HG02981 (cell line): Measurements from ENCODE around the gene MAD1L1.
A peak's percentile ranks its signal among the peaks of the same experiment; 100 is the strongest.
"Not testable (repeated sequence)": the region's sequence is repeated elsewhere in the genome, so short reads cannot be mapped to it uniquely, and the experiment has no call there.

Experiments
- ATAC-seq: cut with Tn5 transposase; IDR thresholded peaks from one replicate; pipeline ENCODE4 v1.9.1; 2021; ENCODE audit warnings: mild to moderate bottlenecking, moderate library complexity; ENCODE audit not compliant: unreplicated experiment

The MAD1L1 gene

DNA sequence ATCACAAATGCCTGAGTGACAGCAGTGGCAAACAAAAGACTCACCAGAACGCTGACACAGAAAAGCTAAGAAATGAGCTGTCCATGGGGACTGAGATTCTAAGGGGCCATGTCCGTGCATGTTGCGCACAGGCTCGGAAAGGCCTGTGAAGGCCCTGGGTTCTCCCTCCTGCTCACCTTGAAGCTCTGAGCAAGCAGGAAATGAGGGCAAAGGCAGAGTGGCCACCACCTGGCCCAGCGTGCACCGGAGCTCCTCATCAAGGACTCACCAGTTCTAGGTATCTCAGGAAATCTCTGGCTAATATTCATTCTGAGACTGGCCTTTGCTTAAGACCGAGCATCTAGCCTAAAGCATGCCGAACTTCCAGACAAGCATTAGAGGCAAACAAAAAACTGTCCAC lies 52.7 kb downstream of the MAD1L1 start:
- no peak for ATAC-seq

- ATAC-seq, result no peak
Observed at GRCh38 chr7:2175514-2175913, 57.2 kb downstream of the MAD1L1 start.

GRCh38 chr7:2175091-2175490 lies 57.7 kb downstream of the MAD1L1 start:
- no peak for ATAC-seq

GRCh38 chr7:2173189-2173827 lies 59.4 kb downstream of the MAD1L1 start:
- no peak for ATAC-seq

GRCh38 chr7:2172311-2173188 lies 60.2 kb downstream of the MAD1L1 start:
- ATAC-seq, result no peak

- ATAC-seq, result no peak
Observed at GRCh38 chr7:2171855-2172254, 60.9 kb downstream of the MAD1L1 start.

DNA sequence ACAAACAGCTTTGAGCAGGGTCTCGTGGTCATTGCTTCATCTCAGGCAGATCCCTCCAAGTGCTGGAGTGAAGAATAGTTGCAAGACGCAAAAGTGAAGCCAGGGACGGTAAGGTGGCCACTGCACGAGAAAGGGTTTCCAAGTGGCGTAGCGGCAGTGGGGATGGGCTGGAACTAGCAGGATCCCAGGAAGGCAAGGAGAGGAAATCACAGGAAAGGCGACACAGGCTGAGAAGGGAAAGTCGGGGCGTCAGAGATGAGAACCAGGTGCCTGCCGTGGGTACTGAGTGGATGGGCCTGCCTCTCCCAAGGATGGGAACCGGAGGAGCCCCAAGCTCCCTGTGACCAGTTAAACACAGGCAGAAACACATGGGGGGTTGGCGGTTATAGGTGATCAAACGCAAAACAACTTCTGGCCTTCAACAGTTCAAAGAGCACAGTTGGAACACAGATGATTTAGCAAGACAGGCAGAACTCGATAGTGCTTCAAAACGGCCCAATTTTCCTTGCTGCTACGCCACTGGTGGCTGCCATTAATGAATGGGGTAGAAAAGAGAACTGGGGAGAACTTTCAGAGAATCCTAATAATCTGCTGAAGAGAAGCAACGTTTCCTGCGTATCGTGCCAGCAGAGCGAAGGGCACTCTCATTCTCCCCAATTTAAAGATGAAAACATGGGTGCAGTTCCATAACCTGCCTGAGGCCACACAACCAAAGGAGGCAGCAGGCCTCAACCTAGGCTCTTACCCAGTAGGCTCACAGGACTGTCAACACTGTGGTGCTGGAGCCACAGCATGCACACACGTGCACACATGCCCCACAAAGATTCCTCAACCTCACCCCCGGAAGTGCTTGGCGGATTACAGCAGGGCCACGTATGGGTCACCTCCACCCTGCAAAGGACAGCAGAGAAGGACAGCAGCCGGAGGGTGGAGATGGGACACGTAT lies 61.9 kb downstream of the MAD1L1 start:
- no peak for ATAC-seq

- no peak for ATAC-seq
Observed at GRCh38 chr7:2169923-2170575, 62.7 kb downstream of the MAD1L1 start.

DNA sequence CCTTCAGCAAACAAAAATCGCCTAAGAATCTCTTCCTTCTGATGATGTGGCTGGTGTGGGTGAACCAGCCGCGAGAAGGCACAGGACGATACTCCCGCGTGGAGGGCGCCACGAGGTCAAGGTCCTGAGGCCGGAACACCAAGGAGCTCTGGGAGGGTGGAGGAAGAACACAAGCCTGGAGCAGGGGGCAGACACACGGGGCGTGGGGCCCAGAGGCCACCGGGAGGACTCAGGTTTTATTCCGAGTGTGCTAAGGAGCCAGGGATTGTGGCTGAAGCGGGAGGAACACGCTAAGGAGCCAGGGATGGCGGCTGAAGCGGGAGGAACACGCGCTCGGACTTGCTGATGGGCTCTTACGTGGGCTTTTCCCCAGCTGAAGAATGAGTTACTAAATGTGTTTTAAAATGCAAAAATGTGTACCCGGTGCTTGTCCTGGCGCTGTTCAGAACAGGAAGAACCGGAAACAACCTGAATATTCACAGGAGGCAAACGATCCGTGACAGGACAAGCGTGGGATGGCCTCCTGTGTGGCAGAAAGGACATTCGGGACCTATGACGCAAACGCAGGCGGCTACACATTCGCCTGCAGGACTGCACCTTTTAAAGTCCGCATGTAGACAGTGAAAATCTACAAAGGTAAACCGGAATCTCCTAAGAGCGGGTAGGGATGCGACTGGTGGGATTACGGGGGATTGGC lies 64.0 kb downstream of the MAD1L1 start:
- ATAC-seq, result no peak

DNA sequence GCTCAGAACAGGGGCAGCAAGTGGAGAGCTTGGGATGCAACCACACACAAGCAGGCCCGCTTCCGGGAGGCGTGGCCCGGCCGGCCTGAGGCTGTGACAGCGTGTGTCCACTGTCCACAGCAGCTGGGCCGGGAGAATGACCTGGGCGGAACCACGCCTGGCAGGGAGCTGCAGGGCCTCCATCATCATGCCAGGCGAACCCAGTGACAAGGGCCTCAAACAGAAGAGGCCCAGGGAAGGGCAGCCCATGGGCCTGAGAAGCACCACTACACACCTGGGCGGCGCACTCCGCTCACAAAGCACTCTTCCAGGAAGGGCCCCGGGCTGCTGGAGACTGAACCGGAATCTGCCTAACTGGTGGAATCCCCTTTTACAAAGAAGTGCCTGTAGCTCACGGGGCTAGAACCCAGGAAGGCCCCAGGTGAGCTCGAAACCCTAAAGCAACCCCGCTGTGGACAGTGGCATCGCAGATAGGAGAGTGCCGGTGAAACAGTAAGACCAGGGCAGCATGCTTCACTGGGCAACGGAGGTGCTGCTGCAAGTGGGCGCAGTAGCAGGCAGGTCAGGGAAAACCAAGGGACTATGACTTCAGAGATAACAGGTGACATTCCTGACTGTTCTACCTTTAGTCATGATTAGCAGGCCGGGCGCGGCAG lies 66.0 kb downstream of the MAD1L1 start:
- no peak for ATAC-seq

GRCh38 chr7:2165610-2166594 lies 66.8 kb downstream of the MAD1L1 start:
- ATAC-seq, result peak; percentile 96

DNA sequence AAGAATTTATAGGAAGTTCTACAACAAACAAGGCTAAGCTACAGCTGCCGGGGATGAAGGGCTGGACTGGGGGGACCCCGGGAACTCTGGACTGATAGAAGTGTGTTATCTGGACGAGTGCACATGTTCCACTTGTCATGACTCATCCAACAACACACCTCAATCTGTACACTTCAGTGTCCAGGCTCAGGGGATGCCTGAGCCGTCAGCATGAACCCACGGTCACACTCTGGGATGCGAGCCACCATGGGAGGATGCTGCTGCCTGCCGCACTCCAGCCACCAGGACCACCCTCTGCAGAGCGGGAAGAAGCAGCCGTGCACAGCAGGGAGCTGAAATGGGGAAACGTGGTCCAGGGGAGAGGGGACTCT lies 67.5 kb downstream of the MAD1L1 start:
- no peak for ATAC-seq

DNA sequence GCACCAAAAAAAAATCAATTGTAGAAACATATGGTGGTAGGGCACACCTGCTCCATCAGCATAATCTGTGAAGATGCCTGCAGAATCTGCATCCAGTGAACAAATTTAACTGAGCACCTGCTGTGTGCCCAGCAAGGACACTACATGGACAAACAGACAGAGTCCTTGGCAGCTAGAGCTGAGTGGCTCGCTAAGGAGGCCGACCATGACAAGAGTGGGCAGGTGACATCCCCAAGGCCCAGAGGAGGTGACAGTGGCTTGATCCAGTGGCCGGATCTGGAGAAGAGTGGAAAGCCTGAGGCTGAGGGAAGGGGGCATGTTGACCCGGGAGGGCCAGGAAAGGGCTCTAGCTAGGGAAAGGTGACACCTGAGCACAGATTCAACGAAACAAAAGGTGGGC lies 68.1 kb downstream of the MAD1L1 start:
- no peak for ATAC-seq

GRCh38 chr7:2163600-2164555 lies 68.9 kb downstream of the MAD1L1 start:
- no peak for ATAC-seq

DNA sequence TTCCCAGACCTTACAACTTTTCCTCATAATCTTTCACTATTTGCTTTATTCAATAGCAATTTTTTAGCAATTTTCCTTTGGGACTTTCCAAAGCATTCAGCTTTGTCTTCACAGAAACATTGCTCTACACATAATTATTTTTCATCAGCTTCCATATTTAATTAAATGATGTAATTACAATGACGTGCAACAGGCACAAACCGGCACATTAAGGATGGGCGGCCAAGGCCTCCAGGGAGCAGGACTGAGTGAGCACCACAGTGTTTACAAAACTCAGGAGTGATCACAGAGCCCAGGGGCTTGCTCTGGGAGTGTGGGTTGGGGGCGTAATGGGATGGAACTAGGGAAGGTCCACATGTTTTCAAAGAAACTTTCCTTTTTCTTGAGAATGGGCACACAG lies 69.8 kb downstream of the MAD1L1 start:
- no peak for ATAC-seq

- ATAC-seq, result not testable (repeated sequence)
Observed at GRCh38 chr7:2162004-2162902, 70.5 kb downstream of the MAD1L1 start.
